ENCODE data around the gene CCDC137.
"Not testable (repeated sequence)": the region's sequence is repeated elsewhere in the genome, so short reads cannot be mapped to it uniquely, and the experiment has no call there.

Gene CCDC137

DNA sequence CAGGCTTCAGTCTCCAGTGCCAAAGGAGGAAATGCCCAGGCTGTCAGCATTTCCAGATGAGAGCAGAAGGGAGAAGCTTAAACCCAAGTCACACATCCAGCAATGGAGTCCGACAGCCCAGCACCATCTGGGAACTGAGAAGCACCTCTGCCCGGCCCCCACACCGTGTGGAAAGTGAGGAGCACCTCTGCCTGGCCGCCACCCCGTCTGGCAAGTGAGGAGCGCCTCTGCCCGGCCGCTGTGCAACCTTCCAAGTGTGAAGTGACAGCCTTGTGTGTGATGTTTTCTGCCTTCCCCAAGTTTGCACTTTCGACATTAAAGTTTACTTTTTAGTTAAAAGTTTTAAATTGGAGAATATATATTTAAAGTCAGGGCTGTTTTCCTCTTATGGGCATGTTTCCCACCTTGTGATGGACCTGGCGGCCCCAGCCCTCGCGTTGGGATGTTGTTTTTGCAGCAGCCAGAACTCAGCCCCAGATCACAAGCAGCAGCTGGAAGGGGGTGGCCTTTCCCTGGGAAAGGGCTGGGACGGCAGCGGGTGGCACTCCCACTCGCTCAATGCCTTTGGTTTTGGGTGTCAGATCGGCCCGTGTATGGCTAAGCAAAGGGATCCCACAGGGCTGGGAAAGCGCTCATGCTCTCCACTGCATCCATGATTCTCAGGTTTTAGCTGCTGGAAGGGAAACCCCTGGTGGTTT, 7.2 kb downstream of the CCDC137 start:
- TF ChIP-seq, protein P1, sequence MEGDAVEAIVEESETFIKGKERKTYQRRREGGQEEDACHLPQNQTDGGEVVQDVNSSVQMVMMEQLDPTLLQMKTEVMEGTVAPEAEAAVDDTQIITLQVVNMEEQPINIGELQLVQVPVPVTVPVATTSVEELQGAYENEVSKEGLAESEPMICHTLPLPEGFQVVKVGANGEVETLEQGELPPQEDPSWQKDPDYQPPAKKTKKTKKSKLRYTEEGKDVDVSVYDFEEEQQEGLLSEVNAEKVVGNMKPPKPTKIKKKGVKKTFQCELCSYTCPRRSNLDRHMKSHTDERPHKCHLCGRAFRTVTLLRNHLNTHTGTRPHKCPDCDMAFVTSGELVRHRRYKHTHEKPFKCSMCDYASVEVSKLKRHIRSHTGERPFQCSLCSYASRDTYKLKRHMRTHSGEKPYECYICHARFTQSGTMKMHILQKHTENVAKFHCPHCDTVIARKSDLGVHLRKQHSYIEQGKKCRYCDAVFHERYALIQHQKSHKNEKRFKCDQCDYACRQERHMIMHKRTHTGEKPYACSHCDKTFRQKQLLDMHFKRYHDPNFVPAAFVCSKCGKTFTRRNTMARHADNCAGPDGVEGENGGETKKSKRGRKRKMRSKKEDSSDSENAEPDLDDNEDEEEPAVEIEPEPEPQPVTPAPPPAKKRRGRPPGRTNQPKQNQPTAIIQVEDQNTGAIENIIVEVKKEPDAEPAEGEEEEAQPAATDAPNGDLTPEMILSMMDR (IDR thresholded peaks at IDR 0.05; ENCODE audit: insufficient read depth, low read length, missing control alignments), result no peak
- CTCF ChIA-PET, result interaction anchor here (1.0 to 1.3 kb wide), 2 partner anchors 10 to 255 kb away, joined by 3 read pairs; partner anchors contain the start of genes ARL16 and HGS
- POLR2A ChIA-PET, result interaction anchor here (1.0 kb wide), 1 partner anchor 10 kb away, joined by 3 read pairs; the partner anchor contains the start of genes ARL16 and HGS
- DNase-seq (ENCODE audit: low read depth, low spot score), result no peak
- no peak overlapping the region for H3K4me3 ChIP-seq (ENCODE audit: low read depth, low read length)

DNA sequence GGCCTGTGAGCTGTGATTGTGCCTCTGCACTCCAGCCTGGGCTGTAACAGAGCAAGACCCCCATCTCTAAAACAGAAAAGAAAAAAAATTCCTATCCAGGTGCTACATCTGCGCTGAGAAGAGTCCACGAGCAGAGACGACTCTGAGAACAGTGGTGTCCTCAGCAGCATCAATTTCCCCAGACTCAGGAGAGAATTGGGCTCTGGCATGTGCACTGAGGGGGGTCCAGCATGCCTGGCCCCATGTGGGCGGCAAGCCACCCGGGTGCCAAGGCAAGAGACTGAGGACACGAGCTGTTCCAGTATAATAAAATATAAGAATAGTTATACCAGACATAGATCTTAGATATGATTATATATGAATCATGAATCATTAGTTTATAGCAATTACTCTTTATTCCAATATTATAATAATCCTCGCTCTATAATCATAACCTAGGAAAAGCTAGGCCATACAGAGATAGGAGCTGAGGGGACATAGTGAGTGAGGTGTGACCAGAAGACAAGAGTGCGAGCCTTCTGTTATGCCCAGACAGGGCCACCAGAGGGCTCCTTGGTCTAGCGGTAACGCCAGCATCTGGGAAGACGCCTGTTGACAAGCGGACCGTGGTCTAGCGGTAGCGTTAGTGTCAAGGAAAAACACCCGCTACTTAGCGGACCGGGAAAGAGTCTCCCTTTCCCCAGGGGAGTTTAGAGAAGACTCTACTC, 9.1 kb downstream of the CCDC137 start:
- POLR2A ChIA-PET, result interaction anchor here (0.9 to 1.2 kb wide), 3 partner anchors 9 to 34 kb away, joined by 3 to 4 read pairs (median 4); partner anchors contain the start of genes CCDC137 and OXLD1
- TF ChIP-seq, protein P1 (IDR thresholded peaks at IDR 0.05; ENCODE audit: insufficient read depth, low read length, missing control alignments), result peak; percentile 40
- not testable (repeated sequence) for H3K4me3 ChIP-seq (ENCODE audit: low read depth, low read length); DNase-seq (ENCODE audit: low read depth, low spot score)
- CTCF ChIA-PET, result interaction anchor here (0.8 to 1.9 kb wide), 9 partner anchors 8 to 179 kb away, joined by 3 to 9 read pairs (median 4); partner anchors contain the start of genes ARL16 and HGS

DNA sequence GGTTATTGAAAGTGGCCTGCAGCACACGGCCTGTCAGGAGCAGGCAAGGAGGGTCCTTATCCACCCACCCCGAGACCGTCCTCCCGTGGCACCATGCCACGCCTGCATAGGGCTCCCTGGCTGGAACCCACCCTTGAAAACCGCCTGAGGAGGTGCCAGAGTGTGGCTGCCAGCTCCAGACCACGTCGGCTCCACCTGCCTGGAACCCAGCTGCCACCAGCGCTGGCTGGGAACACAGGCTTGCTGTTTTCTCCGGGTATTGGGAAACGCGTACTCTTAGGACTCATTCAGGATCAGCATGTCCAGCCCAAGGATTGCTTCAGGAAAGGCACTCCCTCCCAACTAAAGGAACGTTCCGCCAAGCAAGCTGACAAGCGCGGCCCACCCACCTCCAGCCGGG, 10.4 kb downstream of the CCDC137 start:
- H3K4me3 ChIP-seq (ENCODE audit: low read depth, low read length), result no peak overlapping the region
- TF ChIP-seq, protein P1 (IDR thresholded peaks at IDR 0.05; ENCODE audit: insufficient read depth, low read length, missing control alignments), result no peak
- ChIA-PET CTCF (interaction anchor here (1.6 to 1.9 kb wide), 2 partner anchors 8 to 12 kb away, joined by 7 to 9 read pairs; no protein-coding TSS in a partner anchor), POLR2A (no interaction called here)
- DNase-seq (ENCODE audit: low read depth, low spot score), result no peak

DNA sequence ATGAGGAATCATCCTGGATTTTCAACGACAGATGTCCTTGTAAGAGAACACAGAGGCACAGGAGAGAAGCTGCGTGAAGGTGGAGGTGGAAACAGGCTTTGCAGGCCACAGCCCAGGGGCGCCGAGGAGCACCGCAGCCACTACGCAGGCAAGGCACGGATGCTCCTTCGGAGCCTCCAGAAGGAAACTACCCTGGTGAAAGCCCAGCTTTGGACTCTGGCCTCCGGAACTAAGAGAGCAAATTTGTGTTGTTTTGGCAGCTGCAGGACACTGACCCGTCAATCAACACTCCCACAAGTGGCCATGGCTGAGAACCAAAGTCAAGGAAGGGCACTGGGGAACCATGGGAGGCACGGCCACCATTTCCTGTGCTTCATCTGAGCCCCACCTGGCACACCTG, 13.6 kb downstream of the CCDC137 start:
- CTCF ChIA-PET, result interaction anchor here (1.2 kb wide), 1 partner anchor 24 kb away, joined by 5 read pairs; the partner anchor contains the start of gene MRPL12
- POLR2A ChIA-PET, result no interaction called here
- DNase-seq (ENCODE audit: low read depth, low spot score), result no peak
- TF ChIP-seq, protein P1 (IDR thresholded peaks at IDR 0.05; ENCODE audit: insufficient read depth, low read length, missing control alignments), result no peak
- no peak overlapping the region for H3K4me3 ChIP-seq (ENCODE audit: low read depth, low read length)

DNA sequence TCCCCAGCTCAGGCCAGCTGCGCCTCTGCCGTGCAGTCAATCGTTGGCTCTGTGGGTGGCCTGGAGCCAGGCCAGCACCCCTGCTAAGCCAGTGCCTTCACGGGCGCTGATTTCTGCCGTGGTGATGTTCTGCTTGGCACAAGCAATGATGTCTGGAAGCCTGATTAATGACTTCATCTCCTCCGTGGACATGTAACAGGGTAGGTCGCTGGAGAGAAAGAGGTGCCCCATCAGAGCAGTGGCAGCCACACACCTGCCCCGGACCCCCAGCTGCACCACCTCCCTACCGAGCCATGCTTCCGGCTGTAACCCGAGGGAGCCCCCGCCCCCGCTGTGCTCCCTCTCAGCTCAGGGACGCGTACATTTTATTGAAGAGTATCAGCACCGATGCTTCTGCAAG, 15.1 kb downstream of the CCDC137 start:
- TF ChIP-seq, protein P1 (IDR thresholded peaks at IDR 0.05; ENCODE audit: insufficient read depth, low read length, missing control alignments), result no peak
- H3K4me3 ChIP-seq (ENCODE audit: low read depth, low read length), result peak overlapping the region; percentile 12
- DNase-seq (ENCODE audit: low read depth, low spot score), result no peak
- CTCF ChIA-PET, result interaction anchor here (2.6 kb wide), 1 partner anchor 9 kb away, joined by 7 read pairs; no protein-coding TSS in a partner anchor
- POLR2A ChIA-PET, result no interaction called here
